GM18858 (cell line): Measurements from ENCODE around the gene YIF1A.
"Not testable (repeated sequence)": the region's sequence is repeated elsewhere in the genome, so short reads cannot be mapped to it uniquely, and the experiment has no call there.

Experiments
- ATAC-seq: cut with Tn5 transposase; IDR thresholded peaks from one replicate; pipeline ENCODE4 v1.9.1; 2021; ENCODE audit not compliant: unreplicated experiment

Gene YIF1A

GRCh38 chr11:66311965-66312548, 23.1 kb upstream of the YIF1A start:
- ATAC-seq = peak; percentile 47

DNA sequence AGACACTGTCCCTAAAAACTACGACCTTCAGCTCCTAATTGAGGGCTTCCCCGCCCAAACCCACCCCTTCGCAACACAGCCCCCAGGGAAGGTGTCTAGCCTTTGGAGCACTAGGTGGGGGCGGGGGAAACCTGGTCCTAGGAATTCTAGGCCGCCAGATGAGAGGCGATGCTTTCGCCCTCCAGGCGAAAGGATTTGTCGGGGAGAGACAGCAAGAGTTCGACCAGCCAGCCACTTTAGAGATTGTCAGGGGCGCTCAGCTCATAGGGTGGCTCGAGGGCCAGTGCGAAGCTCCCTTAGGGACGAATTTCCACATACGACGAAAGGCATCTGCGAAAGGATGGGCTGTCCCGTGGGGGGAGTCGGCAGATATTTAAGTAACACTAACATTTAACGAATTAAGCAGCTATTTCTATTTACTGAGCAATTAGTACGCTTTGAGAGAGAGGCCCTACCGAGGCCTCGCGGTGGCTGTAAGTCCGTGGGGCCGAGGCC, 22.6 kb upstream of the YIF1A start:
- no peak for ATAC-seq

DNA sequence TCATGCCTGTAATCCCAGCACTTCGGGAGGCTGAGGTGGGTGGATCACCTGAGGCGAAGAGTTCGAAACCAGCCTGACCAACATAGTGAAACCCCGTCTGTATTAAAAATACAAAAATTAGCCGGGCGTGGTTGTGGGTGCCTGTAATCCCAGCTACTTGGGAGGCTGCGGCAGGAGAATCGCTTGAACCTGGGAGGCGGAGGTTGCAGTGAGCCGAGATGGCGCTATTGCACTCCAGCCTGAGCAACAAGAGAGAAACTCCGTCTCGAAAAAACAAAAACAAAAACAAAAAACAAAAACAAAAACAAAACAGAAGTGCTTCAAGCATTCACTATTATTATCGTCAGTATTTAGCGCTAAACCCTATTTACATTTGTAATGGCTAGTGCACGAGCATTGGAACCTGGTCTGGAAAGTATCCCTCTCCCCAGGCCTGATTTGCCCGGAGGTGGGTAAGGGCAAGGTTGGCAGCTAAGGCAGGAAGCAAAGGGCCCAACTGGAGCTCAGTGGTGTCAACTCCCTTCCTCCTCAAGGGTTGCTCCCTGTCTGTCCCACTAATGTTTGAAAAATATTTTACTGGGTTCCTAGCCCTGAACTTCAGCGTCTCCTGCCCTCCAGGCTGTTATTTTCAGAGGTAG, 22.0 kb upstream of the YIF1A start:
- not testable (repeated sequence) for ATAC-seq

GRCh38 chr11:66310324-66310723, 21.4 kb upstream of the YIF1A start:
- no peak for ATAC-seq

DNA sequence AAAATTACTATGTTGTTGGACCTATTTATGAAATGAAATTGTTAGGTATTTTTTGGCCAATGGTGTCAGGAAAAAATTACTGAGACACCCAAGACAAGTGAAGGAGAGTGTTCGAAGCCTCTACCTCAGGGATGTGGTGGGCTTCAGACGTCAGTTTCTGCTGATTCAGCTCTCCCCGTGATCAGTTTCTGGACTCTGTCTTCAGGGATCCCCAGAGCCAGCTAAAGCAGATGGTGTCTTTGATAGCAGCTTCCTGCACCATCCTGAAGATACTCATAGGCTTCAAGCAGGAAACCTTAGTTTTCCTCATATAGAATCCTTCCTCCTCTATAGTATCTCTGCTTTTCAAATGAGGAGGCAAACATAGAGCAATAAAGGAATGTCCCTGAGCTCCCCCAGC, 20.5 kb upstream of the YIF1A start:
- ATAC-seq = no peak

DNA sequence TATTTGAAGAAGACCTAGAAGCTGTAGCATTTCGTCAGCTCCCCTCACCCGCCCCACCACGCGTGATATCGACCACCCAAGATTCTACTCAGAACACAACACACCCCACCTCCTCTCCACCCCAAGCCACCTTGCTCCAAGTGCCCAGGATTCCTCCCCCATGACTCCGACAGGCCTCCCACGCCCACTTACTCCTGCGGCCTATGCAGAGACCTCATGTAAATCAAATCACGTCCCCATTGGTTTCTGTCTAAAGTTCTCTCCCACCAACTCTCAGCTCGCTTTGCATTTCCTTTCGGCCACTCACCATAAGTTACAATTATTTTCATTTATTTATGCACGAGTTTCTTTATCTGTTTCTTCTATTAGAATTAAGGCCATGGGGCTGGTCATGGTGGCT, 13.7 kb upstream of the YIF1A start:
- ATAC-seq = no peak

GRCh38 chr11:66299186-66299585, 10.2 kb upstream of the YIF1A start:
- no peak for ATAC-seq

- no peak for ATAC-seq
Observed at GRCh38 chr11:66297610-66298009, 8.7 kb upstream of the YIF1A start.

GRCh38 chr11:66294626-66295620, 6.0 kb upstream of the YIF1A start:
- ATAC-seq = no peak

- no peak for ATAC-seq
Observed at GRCh38 chr11:66293777-66294625, 5.1 kb upstream of the YIF1A start.

DNA sequence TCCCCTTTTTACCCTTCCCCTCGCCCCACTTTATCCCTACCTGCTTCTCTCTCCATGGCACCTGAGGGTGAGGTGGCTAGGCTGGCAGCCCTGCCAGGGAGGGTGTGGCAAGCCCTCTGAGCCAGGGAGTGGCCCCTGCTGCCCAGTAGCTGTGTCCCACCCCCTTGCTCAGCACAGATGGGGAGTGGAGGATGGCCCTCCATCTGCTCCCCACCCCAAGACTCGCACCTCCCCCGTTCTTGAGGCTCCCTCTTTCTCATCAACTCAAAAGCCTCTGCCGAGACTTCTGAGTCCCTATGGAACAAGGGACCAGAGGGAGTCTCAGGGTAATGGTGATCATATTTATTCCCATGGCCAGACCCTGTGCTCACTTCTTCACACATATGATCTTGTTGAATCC, 4.4 kb upstream of the YIF1A start:
- no peak for ATAC-seq

GRCh38 chr11:66292543-66293332, 3.8 kb upstream of the YIF1A start:
- no peak for ATAC-seq

DNA sequence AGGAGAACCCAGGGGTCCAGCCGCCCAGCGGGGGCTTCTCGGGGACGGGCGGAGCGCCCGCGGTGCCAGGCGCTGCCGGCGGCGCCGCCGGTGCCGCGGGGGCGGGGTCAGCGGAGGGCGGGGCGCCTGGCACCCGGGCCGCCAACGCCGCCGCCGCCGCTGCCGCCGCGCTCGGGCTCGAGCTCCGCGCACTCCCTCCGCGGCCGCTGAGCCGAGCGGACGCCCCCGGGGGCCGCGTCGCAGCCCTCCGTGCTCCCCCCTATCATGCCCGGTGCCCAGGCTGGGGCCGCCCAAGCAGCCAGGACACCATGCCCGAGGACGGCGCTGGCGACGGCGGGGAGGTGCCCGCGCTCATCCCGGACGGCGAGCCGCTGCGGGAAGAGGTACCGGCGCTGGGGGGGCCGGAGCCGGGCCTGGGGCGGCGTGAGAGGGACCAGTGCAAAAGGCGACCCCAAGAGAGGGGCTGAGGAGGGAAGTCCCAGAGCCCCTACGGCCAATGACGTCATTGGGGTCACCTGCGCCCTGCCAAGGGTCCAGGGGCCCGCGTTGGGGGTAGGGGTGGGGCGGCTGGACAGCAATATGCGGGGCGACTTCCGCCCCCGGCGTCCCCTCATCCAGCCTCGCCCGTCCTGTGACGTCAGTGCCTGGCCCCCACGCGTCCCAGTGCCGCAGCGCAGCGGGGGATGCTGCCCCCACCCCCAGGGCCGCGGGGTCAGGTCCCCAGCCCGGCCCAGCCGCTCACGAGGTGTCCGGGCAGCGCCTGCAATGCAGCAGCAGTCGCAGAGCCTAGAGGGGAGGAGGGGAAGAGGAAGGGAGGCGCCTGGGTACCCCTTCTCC, 3.0 kb upstream of the YIF1A start, which contains the start of gene TMEM151A:
TMEM151A (plus strand) TSS at position 189 of the 837 bp plus-strand sequence; CDS start at position 309, 120 bp downstream.
- ATAC-seq = no peak

- no peak for ATAC-seq
Observed at GRCh38 chr11:66291303-66291705, 2.4 kb upstream of the YIF1A start.

GRCh38 chr11:66290330-66290621, 1.3 kb upstream of the YIF1A start:
- no peak for ATAC-seq

GRCh38 chr11:66289548-66290329, 796 bp upstream of the YIF1A start:
- ATAC-seq = peak; percentile 17

DNA sequence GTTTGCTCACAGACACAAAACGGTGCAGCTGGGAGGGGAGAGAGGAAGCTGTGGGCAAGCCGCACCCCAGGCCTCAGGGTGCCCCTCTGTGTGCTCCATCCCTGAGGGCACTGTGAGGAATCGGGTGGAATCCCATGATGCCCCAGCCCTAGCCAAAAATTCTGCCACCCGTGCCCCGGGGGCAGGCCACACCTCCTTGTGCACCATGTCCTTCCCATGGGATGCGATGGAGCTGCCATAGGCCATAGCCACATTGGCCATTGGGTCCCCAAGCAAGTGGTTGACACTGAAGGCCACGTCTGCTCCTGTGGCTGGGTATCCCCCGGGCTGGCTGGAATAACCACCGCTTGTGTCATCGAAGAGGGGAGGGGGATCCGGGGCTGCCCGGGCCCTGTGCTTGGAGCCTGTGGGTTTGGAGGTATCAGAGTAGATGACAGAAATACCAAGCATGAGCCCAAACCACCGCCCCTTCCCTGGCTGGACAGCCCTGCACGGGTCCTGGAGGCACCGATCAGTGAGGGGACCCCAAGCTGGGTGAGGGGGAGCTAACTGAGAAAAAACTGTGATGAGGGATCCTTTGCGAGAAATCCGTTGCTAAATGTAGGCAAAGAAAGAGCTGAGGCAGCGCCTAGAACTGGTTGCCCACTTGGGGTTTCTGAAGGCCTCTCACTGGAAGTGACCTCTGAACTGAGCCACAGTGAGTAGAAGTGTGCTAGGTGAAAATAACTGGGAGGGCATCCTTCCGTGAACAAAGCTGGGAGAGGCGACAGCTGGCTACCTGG, 863 bp downstream of the YIF1A start:
- ATAC-seq = no peak
